ENCODE measurements around the gene NR2C2.

Gene NR2C2

GRCh38 chr3:15052335-15053242 lies 105.2 kb downstream of the NR2C2 start:
- no peak for DNase-seq (ENCODE audit: low read depth in 1 of 2, low spot score in 1 of 2)
- H3K27ac ChIP-seq (replicated peaks) = no peak overlapping the region
- TF ChIP-seq GABPA (IDR thresholded peaks at IDR 0.05; ENCODE audit: low read depth) = no peak
- TF ChIP-seq SPI1 (IDR thresholded peaks at IDR 0.05; ENCODE audit: borderline replicate concordance, low read depth) = no peak
- no peak for TF ChIP-seq CTCF (IDR thresholded peaks at IDR 0.05; ENCODE audit: insufficient read depth, low read length)
- no peak for TF ChIP-seq POLR2AphosphoS5 (IDR thresholded peaks at IDR 0.05; ENCODE audit: low read depth)
- no peak for TF ChIP-seq REST (IDR thresholded peaks at IDR 0.05; ENCODE audit: insufficient replicate concordance, low read depth)
- H3K27me3 ChIP-seq (ENCODE audit: insufficient read depth, poor library complexity, severe bottlenecking) = no peaks in the 10 kb centered on the region
- H3K4me3 ChIP-seq (replicated peaks; ENCODE audit: insufficient read depth, low read length) = no peak overlapping the region

- no peak overlapping the region for H3K27ac ChIP-seq (replicated peaks)
- H3K4me3 ChIP-seq (replicated peaks; ENCODE audit: insufficient read depth, low read length) = no peak overlapping the region
- no peak for TF ChIP-seq REST (IDR thresholded peaks at IDR 0.05; ENCODE audit: insufficient replicate concordance, low read depth)
- TF ChIP-seq SPI1 (IDR thresholded peaks at IDR 0.05; ENCODE audit: borderline replicate concordance, low read depth) = no peak
- no peak for TF ChIP-seq POLR2AphosphoS5 (IDR thresholded peaks at IDR 0.05; ENCODE audit: low read depth)
- no peak for TF ChIP-seq GABPA (IDR thresholded peaks at IDR 0.05; ENCODE audit: low read depth)
- no peak for TF ChIP-seq CTCF (IDR thresholded peaks at IDR 0.05; ENCODE audit: insufficient read depth, low read length)
- no peak for DNase-seq (ENCODE audit: low read depth in 1 of 2, low spot score in 1 of 2)
- no peaks in the 10 kb centered on the region for H3K27me3 ChIP-seq (ENCODE audit: insufficient read depth, poor library complexity, severe bottlenecking)
Measured at GRCh38 chr3:15053541-15053940, 106.2 kb downstream of the NR2C2 start.

- no peak overlapping the region for H3K4me3 ChIP-seq (replicated peaks; ENCODE audit: insufficient read depth, low read length)
- H3K27me3 ChIP-seq (ENCODE audit: insufficient read depth, poor library complexity, severe bottlenecking) = no peaks in the 10 kb centered on the region
- no peak overlapping the region for H3K27ac ChIP-seq (replicated peaks)
- TF ChIP-seq CTCF (IDR thresholded peaks at IDR 0.05; ENCODE audit: insufficient read depth, low read length) (no peak), SPI1 (IDR thresholded peaks at IDR 0.05; ENCODE audit: borderline replicate concordance, low read depth) (no peak), GABPA (IDR thresholded peaks at IDR 0.05; ENCODE audit: low read depth) (no peak), POLR2AphosphoS5 (IDR thresholded peaks at IDR 0.05; ENCODE audit: low read depth) (no peak), REST (IDR thresholded peaks at IDR 0.05; ENCODE audit: insufficient replicate concordance, low read depth) (no peak)
- no peak for DNase-seq (ENCODE audit: low read depth in 1 of 2, low spot score in 1 of 2)
Measured at GRCh38 chr3:15055019-15055557, 107.7 kb downstream of the NR2C2 start.
